H9 (cell line): ENCODE measurements around the gene PDCD1. TPM values are rescaled to one million over a fixed set of nuclear protein-coding genes. Genes with fewer than 3 reads are reported as not detected.

Experiments
- DNase-seq: peaks from one replicate; pipeline ENCODE4 v3.0.0-alpha.2; 2017
- H2AFZ ChIP-seq: one replicate; pipeline ENCODE4 v1.6.1; 2013; ENCODE audit warnings: mild to moderate bottlenecking, low read length, control low read depth, moderate library complexity
- H2AK5ac ChIP-seq: 2 replicates; pipeline ENCODE4 v1.6.1; 2013; ENCODE audit warnings: low read length, control low read depth, mixed read lengths; ENCODE audit not compliant: insufficient read length
- H2BK120ac ChIP-seq: one replicate; pipeline ENCODE4 v1.6.1; 2013; ENCODE audit warnings: low read depth, mild to moderate bottlenecking, low read length, control low read depth, inconsistent platforms; ENCODE audit not compliant: poor library complexity, severe bottlenecking
- H2BK12ac ChIP-seq: 2 replicates; pipeline ENCODE4 v1.6.1; 2013; ENCODE audit warnings: low read length, control low read depth, mixed read lengths, low read depth; ENCODE audit not compliant: insufficient read length
- H2BK15ac ChIP-seq: 2 replicates; pipeline ENCODE4 v1.6.1; 2013; ENCODE audit warnings: low read depth, low read length, control low read depth
- H2BK20ac ChIP-seq: one replicate; pipeline ENCODE4 v1.6.1; 2013; ENCODE audit warnings: low read depth, mild to moderate bottlenecking, low read length, control low read depth, inconsistent platforms; ENCODE audit not compliant: poor library complexity, severe bottlenecking
- H2BK5ac ChIP-seq: 2 replicates; pipeline ENCODE4 v1.6.1; 2013; ENCODE audit warnings: low read length, control low read depth, mixed read lengths; ENCODE audit not compliant: insufficient read length
- H3K14ac ChIP-seq: 2 replicates; pipeline ENCODE4 v1.6.1; 2013; ENCODE audit warnings: low read length, control low read depth; ENCODE audit not compliant: insufficient read depth
- H3K18ac ChIP-seq: 2 replicates; pipeline ENCODE4 v1.6.1; 2013; ENCODE audit warnings: low read depth, mild to moderate bottlenecking, mixed read lengths, low read length, control low read depth; ENCODE audit not compliant: insufficient read length
- H3K23ac ChIP-seq: 2 replicates; pipeline ENCODE4 v1.6.1; 2013; ENCODE audit warnings: low read length, control low read depth, mixed read lengths, low read depth; ENCODE audit not compliant: insufficient read length
- H3K23me2 ChIP-seq: 2 replicates; pipeline ENCODE4 v1.6.1; 2013; ENCODE audit warnings: low read depth, mild to moderate bottlenecking, mixed read lengths, low read length, control low read depth; ENCODE audit not compliant: insufficient read length, poor library complexity, severe bottlenecking
- H3K27ac ChIP-seq: 2 replicates; pipeline ENCODE4 v1.5.1; 2013; ENCODE audit warnings: low read length, control low read depth, mixed read lengths, low read depth; ENCODE audit not compliant: insufficient read length
- H3K27me3 ChIP-seq: 2 replicates; pipeline ENCODE4 v1.6.1; 2013; ENCODE audit warnings: low read length, control low read depth, inconsistent platforms; ENCODE audit not compliant: insufficient read depth
- H3K4ac ChIP-seq: 2 replicates; pipeline ENCODE4 v1.6.1; 2013; ENCODE audit warnings: low read depth, mild to moderate bottlenecking, control low read depth, inconsistent platforms, low read length, moderate library complexity
- H3K4me1 ChIP-seq: 2 replicates; pipeline ENCODE4 v1.6.1; 2013; ENCODE audit warnings: low read length, control low read depth, inconsistent platforms; ENCODE audit not compliant: insufficient read depth
- H3K4me2 ChIP-seq: 2 replicates; pipeline ENCODE4 v1.6.1; 2013; ENCODE audit warnings: low read length, control low read depth, mixed read lengths; ENCODE audit not compliant: insufficient read length, insufficient read depth
- H3K56ac ChIP-seq: 2 replicates; pipeline ENCODE4 v1.6.1; 2013; ENCODE audit warnings: low read depth, mild to moderate bottlenecking, mixed read lengths, low read length, control low read depth; ENCODE audit not compliant: insufficient read length
- H3K79me1 ChIP-seq: 2 replicates; pipeline ENCODE4 v1.6.1; 2013; ENCODE audit warnings: low read depth, mild to moderate bottlenecking, moderate library complexity, low read length, control low read depth, inconsistent platforms; ENCODE audit not compliant: insufficient read depth, poor library complexity, severe bottlenecking
- H3K79me2 ChIP-seq: 2 replicates; pipeline ENCODE4 v1.6.1; 2013; ENCODE audit warnings: low read length, control low read depth, inconsistent platforms; ENCODE audit not compliant: insufficient read depth
- H3K9ac ChIP-seq: 2 replicates; pipeline ENCODE4 v1.6.1; 2013; ENCODE audit warnings: low read length, control low read depth, mixed read lengths; ENCODE audit not compliant: insufficient read length; ENCODE audit errors: extremely low read depth
- H3K9me3 ChIP-seq: one replicate; pipeline ENCODE4 v1.6.1; 2013; ENCODE audit warnings: low read depth, low read length, inconsistent platforms; ENCODE audit not compliant: control insufficient read depth
- H3T11ph ChIP-seq: one replicate; pipeline ENCODE4 v1.6.1; 2013; ENCODE audit warnings: mild to moderate bottlenecking, low read length, control low read depth, inconsistent platforms
- H4K20me1 ChIP-seq: one replicate; pipeline ENCODE4 v1.6.1; 2013; ENCODE audit not compliant: control insufficient read depth, insufficient read length, insufficient read depth
- H4K5ac ChIP-seq: 2 replicates; pipeline ENCODE4 v1.6.1; 2013; ENCODE audit warnings: low read depth, mild to moderate bottlenecking, mixed read lengths, low read length, control low read depth; ENCODE audit not compliant: insufficient read length
- H4K8ac ChIP-seq: replicated peaks from 2 replicates; pipeline ENCODE4 v1.6.1; 2013; ENCODE audit warnings: low read length, control low read depth, mixed read lengths, low read depth; ENCODE audit not compliant: insufficient read length
- H4K91ac ChIP-seq: 2 replicates; pipeline ENCODE4 v1.6.1; 2013; ENCODE audit warnings: low read depth, mild to moderate bottlenecking, moderate library complexity, mixed read lengths, low read length, control low read depth; ENCODE audit not compliant: insufficient read length
- H3K27ac Mint-ChIP-seq, 3 experiments: 2 replicates in 2 of 3; 3 replicates in 1 of 3; pipeline ENCODE4 v1.8.0; 2020 to 2021; ENCODE audit warnings: mixed read lengths in 3 of 3, mild to moderate bottlenecking in 1 of 3, moderate library complexity in 1 of 3
- H3K27me3 Mint-ChIP-seq: 2 replicates; pipeline ENCODE4 v1.8.0; 2021; ENCODE audit warnings: low read depth, mild to moderate bottlenecking, moderate library complexity, mixed read lengths
- H3K36me3 Mint-ChIP-seq, 3 experiments: 2 replicates in 2 of 3; 3 replicates in 1 of 3; pipeline ENCODE4 v1.8.0; 2020 to 2021; ENCODE audit warnings: low read depth in 3 of 3, mixed read lengths in 3 of 3; ENCODE audit not compliant: insufficient read depth in 1 of 3
- H3K4me1 Mint-ChIP-seq, 2 experiments: 2 replicates each; pipeline ENCODE4 v1.8.0; 2020; ENCODE audit warnings: mixed read lengths in 2 of 2
- H3K4me3 Mint-ChIP-seq, 2 experiments: 2 replicates in 1 of 2; 3 replicates in 1 of 2; pipeline ENCODE4 v1.8.0; 2020 to 2021; ENCODE audit warnings: mild to moderate bottlenecking in 2 of 2, mixed read lengths in 2 of 2, moderate library complexity in 1 of 2
- H3K9me3 Mint-ChIP-seq, 2 experiments: 2 replicates in 1 of 2; 3 replicates in 1 of 2; pipeline ENCODE4 v1.8.0; 2020; ENCODE audit warnings: mild to moderate bottlenecking in 2 of 2, mixed read lengths in 2 of 2, moderate library complexity in 1 of 2
- CTCF ChIP-seq: fragments of 200-600 bp; sonication (generic); conservative IDR thresholded peaks from 3 replicates; pipeline ENCODE4 v1.8.0; 2021; ENCODE audit warnings: antibody characterized with exemption, mild to moderate bottlenecking
- WGBS: extraction: QIAGEN DNeasy Blood & Tissue Kit; methylation state at CpG from one replicate; pipeline ENCODE4 v1.1.7; 2013; ENCODE audit warnings: missing lambda C conversion rate, low lambda C conversion rate, mixed read lengths; ENCODE audit not compliant: insufficient read length; ENCODE audit errors: extremely low coverage; 5-methylcytosine and 5-hydroxymethylcytosine counted together
- total RNA-seq: library from RNA; stranded (reverse); gene quantifications from 2 replicates; pipeline ENCODE4 v1.2.1, GENCODE V29; 2021

Gene PDCD1
- total RNA-seq, 1 experiment from 2014 or later: 1.6 TPM

- H3K4me2 ChIP-seq: peak overlapping the region; percentile 51
- no peak overlapping the region for H4K8ac ChIP-seq
- Mint-ChIP-seq H3K27me3 (peaks cover 3% of the 10 kb centered on the region; the same call in 1 of the 2 replicates), H3K27ac (peak overlapping the region in 2 of 3 experiments; percentile 29 to 52; a peak in 3 of 7 replicates), H3K4me1 (peaks cover 20 to 30% of the 10 kb centered on the region in 2 experiments), H3K4me3 (peak overlapping the region; percentile 58 to 81), H3K36me3 (peaks cover 0 to 5% (median 0%) of the 10 kb centered on the region in 3 experiments; a peak in 1 of 7 replicates), H3K9me3 (no peaks in the 10 kb centered on the region; a peak in 1 of 5 replicates)
- H3K27me3 ChIP-seq: no peaks in the 10 kb centered on the region; the same call in 1 of the 2 replicates
- peaks cover 5% of the 10 kb centered on the region for H3K23me2 ChIP-seq
- no peaks in the 10 kb centered on the region for H3K79me2 ChIP-seq
- no CpG with 5 or more reads among the region's 54 CpGs for WGBS
- no peak overlapping the region for H3K56ac ChIP-seq
- peak; percentile 16; the same call in 1 of the 3 replicates for TF ChIP-seq CTCF
- H3K14ac ChIP-seq: peak overlapping the region; percentile 26
- peak; percentile 74 for DNase-seq
- no peak overlapping the region for H2BK15ac ChIP-seq
- no peaks in the 10 kb centered on the region for H3K79me1 ChIP-seq
- H2BK120ac ChIP-seq: no peak overlapping the region
- H4K5ac ChIP-seq: no peak overlapping the region
- H2BK12ac ChIP-seq: no peak overlapping the region
- H3K23ac ChIP-seq: no peak overlapping the region
- no peak overlapping the region for H3K4ac ChIP-seq
- no peak overlapping the region for H3K27ac ChIP-seq
- no peaks in the 10 kb centered on the region for H4K20me1 ChIP-seq
- H3T11ph ChIP-seq: no peak overlapping the region
- no peak overlapping the region for H2BK5ac ChIP-seq
- no peak overlapping the region for H4K91ac ChIP-seq
- H3K4me1 ChIP-seq: no peaks in the 10 kb centered on the region; the same call in 1 of the 2 replicates
- no peaks in the 10 kb centered on the region for H3K9me3 ChIP-seq
- no peak overlapping the region for H3K18ac ChIP-seq
- H2BK20ac ChIP-seq: no peak overlapping the region
- H2AFZ ChIP-seq: no peak overlapping the region
- H2AK5ac ChIP-seq: no peak overlapping the region
- no peak overlapping the region for H3K9ac ChIP-seq
Measured at GRCh38 chr2:241901500-241902351, 43.0 kb upstream of the PDCD1 start.
